ENCODE results near the gene ANKRD24. TPM values are rescaled to one million over a fixed set of nuclear protein-coding genes. Genes with fewer than 3 reads are reported as not detected.
"Not testable (repeated sequence)": the region's sequence is repeated elsewhere in the genome, so short reads cannot be mapped to it uniquely, and the experiment has no call there.

ANKRD24 gene
- total and polyA plus RNA-seq, 2 of the 13 experiments (the other 11 are each of a cell fraction or from before 2014, with no cell fraction given) = 0.13 to 0.24 TPM

- H3K27ac ChIP-seq (ENCODE audit: extremely low read length, insufficient read depth, low read length); H3K4me3 ChIP-seq (replicated peaks in 1 of 3; ENCODE audit: insufficient read depth in 1 of 3, low read depth in 2 of 3, low read length in 3 of 3); H3K4me2 ChIP-seq (ENCODE audit: low read depth, low read length); ATAC-seq; H3K79me2 ChIP-seq (ENCODE audit: insufficient read depth, low read length); BruUV-seq (replicated peaks); H4K20me1 ChIP-seq (ENCODE audit: insufficient read depth, low read length); H3K9ac ChIP-seq (ENCODE audit: insufficient read depth, low read depth, low read length); FAIRE-seq; H3K27me3 ChIP-seq (ENCODE audit: control insufficient read depth in 1 of 2, insufficient read depth in 2 of 2, low read length in 2 of 2); DNase-seq (ENCODE audit: low spot score); H3K36me3 ChIP-seq (replicated peaks in 1 of 2; ENCODE audit: control insufficient read depth in 1 of 2, insufficient read depth in 2 of 2, low read length in 2 of 2); CTCF ChIA-PET (ENCODE audit: low intra/inter-chr PET ratio, low total read pairs); in situ Hi-C loops (cut with HindIII; ENCODE audit: extremely low pct_ligation_motif_present, low pct_unique_long_range_greater_than_20kb); H2AFZ ChIP-seq (ENCODE audit: low read length); H3K9me3 ChIP-seq (ENCODE audit: low read length): not testable (repeated sequence)
- WGBS (ENCODE audit: low lambda C conversion rate) = 91% methylated on average over 1 of the region's 1 CpG
- POLR2A ChIA-PET = interaction anchor here (1.5 kb wide), 1 partner anchor 17 kb away, joined by 4 read pairs; no protein-coding TSS in a partner anchor
- H3K4me1 ChIP-seq (ENCODE audit: insufficient read depth, low read length) = peaks cover 71% of the 10 kb centered on the region
- TF ChIP-seq ZNF121 (CRISPR knock-in tag; IDR thresholded peaks at IDR 0.05) = peak; percentile 95
- TF ChIP-seq ZMYM3 (CRISPR knock-in tag; IDR thresholded peaks at IDR 0.05) = 0 out of 2 replicates have a peak, but pooled peaks have one; percentile 20
- peak; percentile 26; the same call in 1 of the 2 replicates for TF ChIP-seq KDM1A (CRISPR knock-in tag; IDR thresholded peaks at IDR 0.05)
- peak; percentile 71 for TF ChIP-seq ZNF770 (CRISPR knock-in tag; IDR thresholded peaks at IDR 0.05)
- intact Hi-C loops (cut with micrococcal nuclease; ENCODE audit: unreplicated experiment) = loop anchor here (5.0 to 10.0 kb wide), 2 partner anchors 44 to 88 kb away; no protein-coding TSS in a partner anchor
Observed at GRCh38 chr19:4142916-4143315, 39.6 kb upstream of the ANKRD24 start.

GRCh38 chr19:4144666-4145249 lies 37.7 kb upstream of the ANKRD24 start:
- H3K4me3 ChIP-seq (replicated peaks in 1 of 3; ENCODE audit: insufficient read depth in 1 of 3, low read depth in 2 of 3, low read length in 3 of 3) = no peak overlapping the region
- H3K4me1 ChIP-seq (ENCODE audit: insufficient read depth, low read length) = peaks cover 77% of the 10 kb centered on the region
- intact Hi-C loops (cut with micrococcal nuclease; ENCODE audit: unreplicated experiment) = loop anchor here (2.0 to 10.0 kb wide), 3 partner anchors 14 to 90 kb away; no protein-coding TSS in a partner anchor
- H4K20me1 ChIP-seq (ENCODE audit: insufficient read depth, low read length) = no peaks in the 10 kb centered on the region
- no peak for ATAC-seq
- H3K27me3 ChIP-seq (ENCODE audit: control insufficient read depth in 1 of 2, insufficient read depth in 2 of 2, low read length in 2 of 2) = no peaks in the 10 kb centered on the region; a peak in 1 of 5 replicates
- no TSS peak for BruUV-seq (replicated peaks)
- POLR2A ChIA-PET = no interaction called here
- no peak overlapping the region for H3K9ac ChIP-seq (ENCODE audit: insufficient read depth, low read depth, low read length)
- no peaks in the 10 kb centered on the region for H3K79me2 ChIP-seq (ENCODE audit: insufficient read depth, low read length)
- no peaks in the 10 kb centered on the region for H3K9me3 ChIP-seq (ENCODE audit: low read length)
- TF ChIP-seq EP300 (IDR thresholded peaks at IDR 0.05; ENCODE audit: low read depth in 2 of 2, low read length in 2 of 2) (0 out of 4 replicates have a peak, but pooled peaks of 1 of the 2 experiments have one; percentile 25), EP300 (CRISPR knock-in tag; IDR thresholded peaks at IDR 0.05; ENCODE audit: borderline replicate concordance) (no peak), FOSL2 (CRISPR knock-in tag; IDR thresholded peaks at IDR 0.05) (peak; percentile 52), GATAD2A (CRISPR knock-in tag; IDR thresholded peaks at IDR 0.05) (0 out of 2 replicates have a peak, but pooled peaks have one; percentile 19), ZNF24 (IDR thresholded peaks at IDR 0.05) (peak; percentile 82), ARNT (IDR thresholded peaks at IDR 0.05) (no peak), HHEX (CRISPR knock-in tag; IDR thresholded peaks at IDR 0.05) (no peak), RARA (CRISPR knock-in tag; IDR thresholded peaks at IDR 0.05) (peak; percentile 43), NCOA5 (CRISPR knock-in tag; IDR thresholded peaks at IDR 0.05) (no peak), IRF9 (CRISPR knock-in tag; IDR thresholded peaks at IDR 0.05; ENCODE audit: borderline replicate concordance) (no peak), SALL2 (CRISPR knock-in tag; IDR thresholded peaks at IDR 0.05) (no peak)
- H3K4me2 ChIP-seq (ENCODE audit: low read depth, low read length) = no peak overlapping the region
- no peak for FAIRE-seq
- CTCF ChIA-PET (ENCODE audit: low intra/inter-chr PET ratio, low total read pairs) = no interaction called here
- H3K36me3 ChIP-seq (replicated peaks in 1 of 2; ENCODE audit: control insufficient read depth in 1 of 2, insufficient read depth in 2 of 2, low read length in 2 of 2) = no peaks in the 10 kb centered on the region
- in situ Hi-C loops (cut with HindIII; ENCODE audit: extremely low pct_ligation_motif_present, low pct_unique_long_range_greater_than_20kb) = no loop called here
- WGBS (ENCODE audit: low lambda C conversion rate) = 5% methylated on average over 7 of the region's 7 CpGs
- no peak overlapping the region for H2AFZ ChIP-seq (ENCODE audit: low read length)
- no peak for DNase-seq (ENCODE audit: low spot score)
- H3K27ac ChIP-seq (ENCODE audit: extremely low read length, insufficient read depth, low read length) = no peak overlapping the region
